ENCODE results near the gene GREB1L. TPM values are rescaled to one million over a fixed set of nuclear protein-coding genes. Genes with fewer than 3 reads are reported as not detected.

Gene GREB1L
- polyA plus RNA-seq, 1 of the 3 experiments (the other 2 are of a cell fraction), result under 0.01 TPM

GRCh38 chr18:21522530-21522929 is 280.5 kb downstream of the GREB1L start:
- Histone ChIP-seq H3F3A (replicated peaks; ENCODE audit: insufficient read depth) (no peaks in the 10 kb centered on the region), H3K9me3 (no peaks in the 10 kb centered on the region), H2AFZ (ENCODE audit: low read depth) (no peak overlapping the region), H3K27ac (ENCODE audit: low read depth in 2 of 2, low read length in 1 of 2) (no peak overlapping the region), H3K9ac (no peak overlapping the region), H4K20me1 (ENCODE audit: insufficient read depth) (no peaks in the 10 kb centered on the region), H3K36me3 (replicated peaks in 1 of 2; ENCODE audit: control insufficient read depth in 1 of 2, insufficient read depth in 2 of 2, low read length in 1 of 2) (peaks cover 32 to 46% of the 10 kb centered on the region in 2 experiments), H3K27me3 (ENCODE audit: insufficient read depth) (no peaks in the 10 kb centered on the region), H3K9me2 (no peaks in the 10 kb centered on the region), H3K4me2 (no peak overlapping the region), H3K4me1 (ENCODE audit: control insufficient read depth in 1 of 2, insufficient read depth in 2 of 2, low read depth in 1 of 2, low read length in 1 of 2) (no peaks in the 10 kb centered on the region), H3K79me2 (ENCODE audit: insufficient read depth) (no peaks in the 10 kb centered on the region), H3K4me3 (ENCODE audit: low read depth in 2 of 2, low read length in 1 of 2) (no peak overlapping the region)
- no peak for DNase-seq
- ChIA-PET CTCF (interaction anchor here (0.9 to 1.3 kb wide), 2 partner anchors 34 to 191 kb away, joined by 3 read pairs; no protein-coding TSS in a partner anchor), POLR2A (no interaction called here)
- WGBS (ENCODE audit: low lambda C conversion rate), result 98% methylated on average over 6 of the region's 6 CpGs
- TF ChIP-seq MXI1 (IDR thresholded peaks at IDR 0.05; ENCODE audit: low read depth, low read length) (no peak), IRF3 (IDR thresholded peaks at IDR 0.05; ENCODE audit: low read depth, low read length) (no peak), RFX5 (IDR thresholded peaks at IDR 0.05; ENCODE audit: low read length) (no peak), CTCF (IDR thresholded peaks at IDR 0.05) (no peak), EP300 (IDR thresholded peaks at IDR 0.05; ENCODE audit: borderline replicate concordance in 1 of 2, low read depth in 1 of 2, low read length in 1 of 2) (no peak), YY1 (IDR thresholded peaks at IDR 0.05; ENCODE audit: low read depth) (no peak), FOSL2 (IDR thresholded peaks at IDR 0.05; ENCODE audit: borderline replicate concordance, low read depth) (no peak)
- TF ChIP-seq, protein P1, sequence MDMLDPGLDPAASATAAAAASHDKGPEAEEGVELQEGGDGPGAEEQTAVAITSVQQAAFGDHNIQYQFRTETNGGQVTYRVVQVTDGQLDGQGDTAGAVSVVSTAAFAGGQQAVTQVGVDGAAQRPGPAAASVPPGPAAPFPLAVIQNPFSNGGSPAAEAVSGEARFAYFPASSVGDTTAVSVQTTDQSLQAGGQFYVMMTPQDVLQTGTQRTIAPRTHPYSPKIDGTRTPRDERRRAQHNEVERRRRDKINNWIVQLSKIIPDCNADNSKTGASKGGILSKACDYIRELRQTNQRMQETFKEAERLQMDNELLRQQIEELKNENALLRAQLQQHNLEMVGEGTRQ (IDR thresholded peaks at IDR 0.05; ENCODE audit: borderline replicate concordance, low read depth, low read length), result no peak
- TF ChIP-seq, protein P2, sequence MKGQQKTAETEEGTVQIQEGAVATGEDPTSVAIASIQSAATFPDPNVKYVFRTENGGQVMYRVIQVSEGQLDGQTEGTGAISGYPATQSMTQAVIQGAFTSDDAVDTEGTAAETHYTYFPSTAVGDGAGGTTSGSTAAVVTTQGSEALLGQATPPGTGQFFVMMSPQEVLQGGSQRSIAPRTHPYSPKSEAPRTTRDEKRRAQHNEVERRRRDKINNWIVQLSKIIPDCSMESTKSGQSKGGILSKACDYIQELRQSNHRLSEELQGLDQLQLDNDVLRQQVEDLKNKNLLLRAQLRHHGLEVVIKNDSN (IDR thresholded peaks at IDR 0.05; ENCODE audit: borderline replicate concordance, low read depth), result no peak

DNA sequence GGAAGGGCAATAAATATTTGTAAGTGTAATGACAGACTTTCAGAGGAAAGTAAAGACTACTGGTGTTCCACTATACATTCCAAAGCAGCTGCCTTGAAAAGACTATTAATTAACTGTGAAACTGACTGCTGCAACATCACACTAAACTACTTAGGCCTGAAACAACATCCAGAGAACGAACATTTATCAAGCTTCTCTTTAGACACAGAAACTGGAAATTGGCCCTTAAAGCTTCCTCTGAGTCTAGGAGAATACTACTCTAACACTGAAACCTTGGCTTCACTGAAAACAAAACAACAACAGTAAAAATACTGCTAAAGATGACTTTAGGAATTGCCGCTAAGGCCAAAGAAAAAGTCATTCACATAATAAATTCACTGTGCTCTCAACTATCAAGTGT is 283.9 kb downstream of the GREB1L start:
- H3K9me3 ChIP-seq, result no peaks in the 10 kb centered on the region
- H2AFZ ChIP-seq (ENCODE audit: low read depth), result no peak overlapping the region
- TF ChIP-seq TEAD4 (IDR thresholded peaks at IDR 0.05; ENCODE audit: borderline replicate concordance, insufficient read depth) (no peak), MEF2A (IDR thresholded peaks at IDR 0.05; ENCODE audit: borderline replicate concordance, low read depth) (no peak), MAX (IDR thresholded peaks at IDR 0.05; ENCODE audit: low read depth) (no peak), SIN3A (IDR thresholded peaks at IDR 0.05; ENCODE audit: borderline replicate concordance, low read depth, low read length) (no peak), MXI1 (IDR thresholded peaks at IDR 0.05; ENCODE audit: low read depth, low read length) (no peak)
- TF ChIP-seq, protein P1 (IDR thresholded peaks at IDR 0.05; ENCODE audit: borderline replicate concordance, low read depth, low read length), result no peak
- TF ChIP-seq, protein P3, sequence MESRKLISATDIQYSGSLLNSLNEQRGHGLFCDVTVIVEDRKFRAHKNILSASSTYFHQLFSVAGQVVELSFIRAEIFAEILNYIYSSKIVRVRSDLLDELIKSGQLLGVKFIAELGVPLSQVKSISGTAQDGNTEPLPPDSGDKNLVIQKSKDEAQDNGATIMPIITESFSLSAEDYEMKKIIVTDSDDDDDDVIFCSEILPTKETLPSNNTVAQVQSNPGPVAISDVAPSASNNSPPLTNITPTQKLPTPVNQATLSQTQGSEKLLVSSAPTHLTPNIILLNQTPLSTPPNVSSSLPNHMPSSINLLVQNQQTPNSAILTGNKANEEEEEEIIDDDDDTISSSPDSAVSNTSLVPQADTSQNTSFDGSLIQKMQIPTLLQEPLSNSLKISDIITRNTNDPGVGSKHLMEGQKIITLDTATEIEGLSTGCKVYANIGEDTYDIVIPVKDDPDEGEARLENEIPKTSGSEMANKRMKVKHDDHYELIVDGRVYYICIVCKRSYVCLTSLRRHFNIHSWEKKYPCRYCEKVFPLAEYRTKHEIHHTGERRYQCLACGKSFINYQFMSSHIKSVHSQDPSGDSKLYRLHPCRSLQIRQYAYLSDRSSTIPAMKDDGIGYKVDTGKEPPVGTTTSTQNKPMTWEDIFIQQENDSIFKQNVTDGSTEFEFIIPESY (IDR thresholded peaks at IDR 0.05; ENCODE audit: borderline replicate concordance, low read depth), result no peak
- POLR2A ChIA-PET, result no interaction called here
- H3K4me2 ChIP-seq, result no peak overlapping the region
- H3K4me1 ChIP-seq (ENCODE audit: control insufficient read depth in 1 of 2, insufficient read depth in 2 of 2, low read depth in 1 of 2, low read length in 1 of 2), result no peaks in the 10 kb centered on the region
- no peaks in the 10 kb centered on the region for H3K79me2 ChIP-seq (ENCODE audit: insufficient read depth)
- CTCF ChIA-PET, result interaction anchor here (1.3 kb wide), 1 partner anchor 30 kb away, joined by 3 read pairs; no protein-coding TSS in a partner anchor
- peaks cover 8% of the 10 kb centered on the region for H3F3A ChIP-seq (replicated peaks; ENCODE audit: insufficient read depth)
- H3K36me3 ChIP-seq (replicated peaks in 1 of 2; ENCODE audit: control insufficient read depth in 1 of 2, insufficient read depth in 2 of 2, low read length in 1 of 2), result peaks cover 59 to 60% of the 10 kb centered on the region in 2 experiments
- H3K9ac ChIP-seq, result no peak overlapping the region
- no peak overlapping the region for H3K27ac ChIP-seq (ENCODE audit: low read depth in 2 of 2, low read length in 1 of 2)
- H3K9me2 ChIP-seq, result no peaks in the 10 kb centered on the region
- WGBS (ENCODE audit: low lambda C conversion rate), result 89% methylated on average over 2 of the region's 2 CpGs
- H3K4me3 ChIP-seq (ENCODE audit: low read depth in 2 of 2, low read length in 1 of 2), result no peak overlapping the region
- no peaks in the 10 kb centered on the region for H4K20me1 ChIP-seq (ENCODE audit: insufficient read depth)
- DNase-seq, result no peak
- H3K27me3 ChIP-seq (ENCODE audit: insufficient read depth), result no peaks in the 10 kb centered on the region

Measured in SK-N-SH (cell line).